Measurements from ENCODE around the gene PPT1.

- TF ChIP-seq CTCF (conservative IDR thresholded peaks at IDR 0.05) = no peak
- TF ChIP-seq EZH2 (IDR thresholded peaks at IDR 0.05; ENCODE audit: low read depth) = no peak
These were observed 72.4 kb downstream of the PPT1 start for GRCh38 chr1:40024671-40025070.

All from PC-9 (cell line).